NCI-H226 (cell line): ENCODE measurements around the gene GATAD2A.
A peak's percentile ranks its signal among the peaks of the same experiment; 100 is the strongest.
"Not testable (repeated sequence)": the region's sequence is repeated elsewhere in the genome, so short reads cannot be mapped to it uniquely, and the experiment has no call there.

ENCODE experiments used
- DNase-seq: peaks from one replicate; pipeline ENCODE4 v3.0.0-alpha.2; 2015

The GATAD2A gene

DNA sequence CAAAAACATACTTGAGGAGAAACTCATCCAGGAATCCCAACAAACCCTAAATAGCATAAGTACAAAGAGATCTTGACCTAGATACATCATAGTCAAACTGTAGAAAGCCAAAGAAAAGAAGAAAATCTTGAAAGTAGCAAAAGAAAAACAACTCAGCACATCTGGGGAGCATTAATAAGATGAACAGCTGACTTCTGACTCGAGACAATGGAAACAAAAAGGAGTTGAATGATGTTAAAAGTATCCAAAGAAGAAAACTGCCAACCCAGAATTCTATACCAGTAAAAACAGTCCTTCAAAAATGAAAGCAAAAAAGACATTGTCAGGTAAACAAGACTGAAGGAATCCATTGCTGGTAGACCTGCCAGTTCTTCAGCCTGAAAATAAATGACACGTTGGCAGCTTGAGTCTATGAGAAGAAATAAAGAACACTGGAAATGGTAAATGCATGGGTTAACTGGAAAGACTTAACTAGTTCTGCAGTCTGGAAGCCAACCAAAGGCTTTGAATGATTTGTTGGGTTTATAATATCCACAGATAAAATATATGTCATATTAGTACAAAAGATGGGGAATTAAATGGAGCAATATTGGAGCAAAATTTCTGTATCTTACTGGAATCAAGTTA is 63.1 kb downstream of the GATAD2A start:
- DNase-seq = no peak

DNA sequence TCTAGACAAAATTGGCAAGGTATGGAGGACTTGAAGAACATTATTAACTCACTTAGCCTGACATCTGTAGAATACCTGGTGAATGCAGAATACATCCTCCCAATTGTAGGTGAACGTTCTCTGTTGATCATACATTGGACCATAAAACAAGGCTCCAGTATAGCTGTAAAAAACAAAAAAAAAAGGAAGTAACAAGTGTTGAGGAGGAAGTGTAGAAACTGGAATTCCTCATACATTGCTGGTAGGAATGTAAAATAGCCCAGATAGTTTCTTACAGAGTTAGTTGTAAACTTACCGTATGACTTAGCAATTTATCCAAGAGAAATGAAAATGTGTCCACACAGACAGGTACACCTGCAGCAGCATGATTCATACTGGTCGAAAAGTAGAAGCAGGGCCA is 65.1 kb downstream of the GATAD2A start:
- no peak for DNase-seq

DNA sequence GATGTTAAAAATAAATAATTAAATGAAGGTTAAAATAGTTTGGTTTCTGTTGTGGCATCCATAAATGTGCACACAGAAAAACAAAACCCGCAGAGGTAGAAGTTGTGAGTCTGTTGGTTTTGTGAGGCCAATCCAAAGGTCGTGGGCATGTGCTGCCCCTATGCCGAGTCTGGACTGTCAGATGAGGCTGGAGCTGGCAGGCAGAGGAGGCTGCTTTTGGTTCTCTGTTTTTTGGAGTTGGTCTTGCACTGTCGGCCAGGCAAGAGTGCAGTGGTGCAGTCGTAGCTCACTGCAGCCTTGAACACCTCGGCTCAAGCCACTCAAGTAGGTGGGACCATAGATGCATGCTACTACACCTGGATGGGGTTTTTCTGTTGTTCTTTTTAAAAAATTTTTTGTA is 66.2 kb downstream of the GATAD2A start:
- DNase-seq = no peak

- not testable (repeated sequence) for DNase-seq
Measured at GRCh38 chr19:19472106-19472505, 66.6 kb downstream of the GATAD2A start.

GRCh38 chr19:19475015-19475765 is 69.7 kb downstream of the GATAD2A start:
- no peak for DNase-seq

DNA sequence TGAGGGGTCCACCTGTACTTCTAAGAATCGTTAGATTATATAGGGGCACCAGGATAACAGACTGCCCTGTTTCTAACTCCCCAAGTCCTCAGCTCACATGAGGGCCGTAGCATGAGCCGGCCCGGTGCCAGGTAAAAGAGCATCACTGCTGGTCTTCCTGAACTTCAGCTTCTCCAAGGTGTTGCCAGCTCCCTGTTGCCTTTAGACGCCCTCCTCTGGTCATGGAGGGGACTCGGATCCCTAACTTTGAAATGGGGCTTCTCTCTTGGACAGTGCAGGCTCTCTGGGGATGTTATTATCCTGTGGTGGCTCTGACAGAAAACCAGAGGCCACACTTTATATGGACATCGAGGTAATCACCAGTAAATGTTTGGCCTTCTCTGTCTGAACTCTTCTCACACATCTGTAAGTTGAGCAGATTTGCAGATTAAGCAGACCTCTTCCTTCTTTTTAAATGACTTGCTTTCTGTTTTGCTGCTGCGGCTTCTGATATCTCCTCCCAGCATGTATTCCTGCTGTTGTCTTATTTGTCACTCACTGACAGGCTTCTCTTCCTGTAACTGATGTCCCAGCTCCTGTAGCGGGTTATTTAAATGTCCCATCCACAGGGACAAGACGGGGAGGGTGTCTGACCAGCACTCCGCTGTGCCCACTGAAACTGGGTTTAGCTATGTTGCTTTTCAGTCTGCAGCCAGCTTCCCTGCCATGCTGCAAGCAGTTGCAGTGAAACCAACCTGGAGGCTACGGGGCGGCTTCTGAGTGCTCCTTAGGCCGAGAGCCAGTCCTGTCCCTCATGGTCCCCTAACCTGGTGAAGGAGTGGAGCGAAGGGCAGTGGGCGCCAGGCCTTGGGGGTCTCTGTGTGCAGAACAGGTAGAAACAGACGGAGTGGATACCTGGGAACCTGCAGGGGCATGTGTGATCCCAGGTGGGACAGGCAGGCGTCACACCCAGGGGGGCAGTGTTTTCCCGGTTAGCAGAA is 70.7 kb downstream of the GATAD2A start:
- no peak for DNase-seq

GRCh38 chr19:19477705-19478383 is 72.4 kb downstream of the GATAD2A start:
- DNase-seq = no peak

DNA sequence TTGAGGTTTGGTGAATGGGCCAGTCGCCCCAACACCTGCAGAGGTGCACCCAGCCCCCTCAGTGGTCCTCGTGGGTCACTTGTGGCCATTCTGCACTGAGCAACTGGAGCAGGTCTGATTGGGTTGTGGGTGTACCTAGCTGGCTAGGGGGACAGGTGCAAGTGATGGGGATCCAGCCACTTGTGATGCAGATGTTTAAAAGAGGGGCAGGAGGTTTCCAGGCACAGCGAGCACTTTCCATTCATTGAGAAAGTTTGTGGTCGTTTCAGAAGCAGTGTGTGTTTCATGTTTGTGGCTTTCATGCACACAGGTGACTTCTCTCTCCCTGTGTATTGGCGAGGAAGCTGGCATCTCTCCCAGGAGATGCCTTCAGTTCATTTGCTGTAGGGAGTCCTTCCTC is 75.2 kb downstream of the GATAD2A start:
- no peak for DNase-seq

DNA sequence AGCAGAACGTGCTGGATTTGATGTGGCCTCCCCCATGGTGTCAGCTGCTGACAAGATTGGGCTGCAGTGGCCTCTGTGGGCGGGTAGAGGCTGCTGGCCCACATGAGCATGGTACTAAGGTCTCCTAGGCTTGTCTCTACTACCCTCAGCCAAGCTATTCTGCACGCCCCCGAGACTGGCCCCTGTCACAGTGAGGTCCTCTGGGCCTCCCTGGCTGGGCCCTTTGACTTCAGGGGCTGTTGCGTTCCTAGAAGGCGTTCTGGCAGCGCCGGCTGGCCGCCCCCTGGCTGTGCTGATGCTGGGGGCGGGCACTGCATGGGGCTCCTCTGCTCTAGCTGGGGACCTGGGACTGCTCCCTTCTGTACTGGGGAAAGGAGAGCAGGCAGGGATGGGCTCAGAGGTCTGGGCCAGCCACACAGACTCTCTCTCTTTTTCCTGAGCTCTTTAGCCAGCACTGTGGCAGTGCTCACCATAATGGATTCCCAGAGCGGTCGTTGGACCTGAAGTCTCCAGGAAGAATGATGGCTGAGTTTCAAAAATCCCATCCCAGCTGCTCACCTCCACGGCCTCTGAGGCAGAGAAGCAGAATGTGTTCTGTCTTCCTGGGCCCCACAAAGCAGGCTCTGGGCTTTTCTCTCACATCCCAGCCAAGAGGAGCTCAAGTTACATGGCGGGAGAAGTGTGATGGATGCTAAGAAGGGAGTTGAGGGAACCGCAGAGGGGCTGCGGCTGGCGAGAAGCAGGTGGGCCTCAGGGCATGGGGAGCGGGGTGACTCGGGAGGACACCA is 77.5 kb downstream of the GATAD2A start:
- no peak for DNase-seq

- DNase-seq = no peak
Measured at GRCh38 chr19:19485161-19485997, 79.9 kb downstream of the GATAD2A start.

GRCh38 chr19:19485998-19486290 is 80.5 kb downstream of the GATAD2A start:
- DNase-seq = no peak

DNA sequence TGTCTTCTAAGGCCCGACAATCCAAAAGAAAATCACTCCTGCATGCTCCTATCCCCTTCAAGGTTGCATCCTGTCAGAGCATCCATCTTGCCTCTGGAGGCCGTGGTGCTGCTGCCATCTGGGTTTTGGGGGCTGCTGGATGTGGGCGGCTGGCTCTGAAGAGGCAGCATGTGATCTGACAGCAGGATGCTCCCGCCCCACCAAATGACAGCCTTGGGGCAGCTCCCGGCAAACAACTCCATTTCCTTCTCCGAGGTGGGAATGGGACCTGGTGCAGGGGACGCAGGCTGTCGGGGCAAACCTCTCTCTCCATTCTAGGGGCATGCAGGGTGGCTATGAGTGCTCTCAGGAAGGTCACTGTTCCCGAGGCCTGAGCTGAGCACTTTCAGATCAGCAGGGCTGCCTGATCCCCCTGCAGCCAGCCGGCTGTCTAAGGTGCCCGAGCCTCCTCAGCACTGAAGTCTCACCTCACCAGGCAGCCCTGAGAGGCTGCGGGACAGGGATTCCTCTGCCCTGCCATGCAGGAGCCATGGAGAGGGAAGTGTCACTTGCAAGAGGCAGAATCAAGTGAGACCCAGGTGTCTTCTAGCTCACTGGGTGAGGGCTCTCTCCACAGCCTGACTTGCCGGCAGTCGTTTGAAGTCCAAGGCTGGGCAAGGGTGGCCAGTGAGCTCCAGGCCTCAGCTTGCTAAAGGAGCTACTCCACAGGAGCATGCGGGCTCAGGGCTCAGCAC is 81.0 kb downstream of the GATAD2A start:
- DNase-seq = no peak

GRCh38 chr19:19487077-19487949 is 81.8 kb downstream of the GATAD2A start:
- no peak for DNase-seq

DNA sequence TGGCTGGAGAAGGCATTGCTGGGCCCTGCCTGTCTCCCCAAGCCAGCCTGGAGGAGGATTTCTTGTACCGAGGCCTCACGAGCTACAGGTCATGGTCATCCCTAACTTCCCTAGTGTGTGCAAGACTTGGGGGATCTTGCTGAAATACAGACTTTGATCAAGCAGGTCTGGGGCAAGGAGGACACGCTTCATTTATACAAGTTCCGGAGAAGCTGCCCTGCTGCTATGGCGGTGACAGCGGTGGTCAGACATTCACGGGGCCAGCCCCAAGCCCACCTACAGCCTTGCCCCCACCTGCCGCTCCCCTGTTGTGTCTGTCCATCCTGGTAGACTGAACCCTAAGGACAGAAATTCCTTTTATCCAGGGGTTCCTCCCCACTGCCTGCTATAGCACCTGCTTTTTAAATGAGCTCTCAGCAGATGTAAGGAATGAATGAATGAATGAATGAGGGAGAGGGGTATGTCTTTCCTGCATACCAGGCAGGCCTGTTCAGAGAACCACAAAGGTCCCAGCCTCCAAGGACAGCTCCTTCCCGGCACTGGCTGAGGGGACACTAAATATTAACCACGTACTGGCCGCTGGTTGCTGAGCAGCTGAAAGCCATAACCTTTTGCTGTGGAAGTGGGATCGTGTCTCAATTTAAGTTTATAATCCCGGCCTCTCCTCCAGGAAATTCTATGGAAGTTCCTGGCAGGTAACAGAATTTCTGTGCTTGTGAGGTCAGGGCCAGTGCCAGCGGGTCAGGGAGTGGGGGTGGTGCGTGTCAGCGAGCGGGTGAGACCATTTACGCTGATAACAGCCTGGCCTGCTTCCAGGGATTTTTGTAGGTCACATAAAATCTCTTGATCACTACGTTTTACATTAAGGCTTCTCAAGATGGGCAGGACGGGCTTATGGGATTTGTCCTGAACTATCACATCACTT is 82.7 kb downstream of the GATAD2A start:
- peak; percentile 19 for DNase-seq

DNA sequence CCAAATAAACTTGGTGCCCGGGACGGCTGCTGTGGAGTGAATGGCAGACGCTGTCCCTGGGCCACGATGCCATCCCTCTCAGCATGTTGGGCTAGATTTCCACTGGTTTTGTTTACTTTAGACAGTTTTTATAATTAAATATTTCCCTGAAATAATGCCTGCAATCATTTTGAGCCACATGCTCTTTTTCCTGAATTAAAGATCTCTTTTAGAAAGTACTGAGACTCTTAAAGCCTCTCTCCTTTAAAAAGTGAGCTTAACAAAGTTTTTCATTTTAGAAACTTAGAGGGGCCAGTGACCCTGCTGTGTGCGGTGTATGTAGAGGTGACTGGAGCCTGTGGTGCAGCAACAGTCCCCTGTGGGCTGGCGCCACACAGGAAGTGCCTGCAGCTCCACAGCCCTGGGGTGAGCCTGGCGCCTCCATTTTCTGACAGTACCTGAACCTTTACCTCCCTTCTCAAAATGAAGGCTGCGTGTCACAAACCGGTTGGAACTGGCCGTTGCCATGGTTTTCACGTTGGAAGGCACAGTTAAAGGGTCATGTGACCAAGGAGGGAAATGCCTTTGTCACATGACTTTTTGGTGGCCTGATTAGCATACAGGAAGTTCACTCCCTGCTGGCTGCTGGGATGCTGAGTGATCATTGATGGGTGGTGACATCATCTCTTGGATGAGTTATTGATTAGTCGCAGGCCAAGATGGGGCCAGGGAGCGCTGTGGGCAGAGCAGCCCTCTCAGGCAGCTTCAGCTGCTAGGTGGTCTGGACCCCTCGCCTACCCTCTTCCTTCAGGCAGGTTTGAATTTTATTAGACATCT is 83.6 kb downstream of the GATAD2A start:
- DNase-seq = peak; percentile 89

DNA sequence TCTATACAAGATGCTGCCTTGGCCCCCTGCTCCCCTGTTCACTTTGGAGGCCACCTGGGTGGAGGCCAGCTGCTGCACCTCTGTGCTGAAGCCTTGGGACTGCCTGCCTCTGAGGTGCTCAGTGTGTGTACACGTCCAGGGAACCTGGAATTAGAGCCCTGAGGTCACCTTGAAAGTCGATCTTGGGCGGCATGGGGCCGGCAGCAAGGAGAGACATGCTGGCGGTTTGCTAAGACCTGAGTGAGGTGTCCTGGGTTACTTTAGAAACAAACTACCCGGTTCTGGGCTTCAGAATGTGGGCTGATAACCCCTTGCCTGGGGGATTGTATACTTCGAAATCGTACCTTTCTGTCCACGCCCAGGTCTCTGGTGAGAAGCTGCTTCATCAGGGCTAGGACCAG is 84.3 kb downstream of the GATAD2A start:
- DNase-seq = no peak

GRCh38 chr19:19490214-19490968 is 84.9 kb downstream of the GATAD2A start:
- DNase-seq = peak; percentile 41
